ENCODE data around the gene KIAA0753.
A peak's percentile ranks its signal among the peaks of the same experiment; 100 is the strongest.

Gene KIAA0753

GRCh38 chr17:6558276-6558675 lies 82.2 kb downstream of the KIAA0753 start:
- in situ Hi-C loops (cut with MboI; ENCODE audit: low pct_unique_long_range_greater_than_20kb, low sequenced_read_pairs, unreplicated experiment), result no loop called here
- DNase-seq (ENCODE audit: low spot score), result no peak

GRCh38 chr17:6557040-6557438 lies 83.5 kb downstream of the KIAA0753 start:
- no peak for TF ChIP-seq CTCF (IDR thresholded peaks at IDR 0.05; ENCODE audit: extremely low read depth, insufficient read depth, missing control alignments)
- in situ Hi-C loops (cut with MboI; ENCODE audit: low pct_unique_long_range_greater_than_20kb, low sequenced_read_pairs, unreplicated experiment), result no loop called here
- no peak for DNase-seq (ENCODE audit: low spot score)

More at GRCh38 chr17:6558276-6558675, 82.2 kb downstream of the KIAA0753 start:
- no peak for TF ChIP-seq CTCF (IDR thresholded peaks at IDR 0.05; ENCODE audit: extremely low read depth, insufficient read depth, missing control alignments)

- TF ChIP-seq CTCF (IDR thresholded peaks at IDR 0.05; ENCODE audit: extremely low read depth, insufficient read depth, missing control alignments), result no peak
- peak; percentile 51 for DNase-seq (ENCODE audit: low spot score)
- in situ Hi-C loops (cut with MboI; ENCODE audit: low pct_unique_long_range_greater_than_20kb, low sequenced_read_pairs, unreplicated experiment), result no loop called here
Observed at GRCh38 chr17:6556121-6557039, 84.1 kb downstream of the KIAA0753 start, which contains the start of gene PITPNM3. Gene PITPNM3 (minus strand): TSS chr17:6556555. CDS start chr17:6556406, 149 bp downstream.

- no peak for DNase-seq (ENCODE audit: low spot score)
- no peak for TF ChIP-seq CTCF (IDR thresholded peaks at IDR 0.05; ENCODE audit: extremely low read depth, insufficient read depth, missing control alignments)
- in situ Hi-C loops (cut with MboI; ENCODE audit: low pct_unique_long_range_greater_than_20kb, low sequenced_read_pairs, unreplicated experiment), result no loop called here
Observed at GRCh38 chr17:6555331-6556120, 85.0 kb downstream of the KIAA0753 start.

GRCh38 chr17:6554871-6555330 lies 85.6 kb downstream of the KIAA0753 start:
- in situ Hi-C loops (cut with MboI; ENCODE audit: low pct_unique_long_range_greater_than_20kb, low sequenced_read_pairs, unreplicated experiment), result no loop called here
- DNase-seq (ENCODE audit: low spot score), result no peak
- no peak for TF ChIP-seq CTCF (IDR thresholded peaks at IDR 0.05; ENCODE audit: extremely low read depth, insufficient read depth, missing control alignments)

GRCh38 chr17:6554342-6554741 lies 86.2 kb downstream of the KIAA0753 start:
- TF ChIP-seq CTCF (IDR thresholded peaks at IDR 0.05; ENCODE audit: extremely low read depth, insufficient read depth, missing control alignments), result no peak
- in situ Hi-C loops (cut with MboI; ENCODE audit: low pct_unique_long_range_greater_than_20kb, low sequenced_read_pairs, unreplicated experiment), result no loop called here
- no peak for DNase-seq (ENCODE audit: low spot score)
